IMR-90 (cell line): ENCODE results near the gene RFX2. TPM values are rescaled to one million over a fixed set of nuclear protein-coding genes. Genes with fewer than 3 reads are reported as not detected.

Experiments
- ATAC-seq: fragments of 200-7000 bp; cut with Tn5 transposase; 2 replicates; pipeline ENCODE4 v1.9.1; 2020; ENCODE audit warnings: low read depth, mild to moderate bottlenecking, moderate library complexity
- BruUV-seq: library from RNA; stranded (reverse); fragments of 400-500 nt; replicated peaks from 2 replicates; lab custom pipeline; 2021; lab: Mats Ljungman, UMichigan
- CTCF ChIA-PET: fragments of 300-600 bp; formaldehyde crosslinking; extraction: SDS; loops from one replicate; lab custom pipeline; 2021; ENCODE audit warnings: antibody characterized with exemption; lab: Yijun Ruan, JAX
- POLR2A ChIA-PET: fragments of 300-600 bp; sonication (Branson Sonifier 250); formaldehyde crosslinking; loops from one replicate; lab custom pipeline; 2022; ENCODE audit warnings: antibody characterized with exemption; ENCODE audit not compliant: unreplicated experiment; lab: Charles Lee
- DNase-seq: peaks from one replicate; pipeline ENCODE4 v3.0.0; 2013
- H2AFZ ChIP-seq: replicated peaks from 2 replicates; pipeline ENCODE3; 2013; ENCODE audit warnings: low read length, mild to moderate bottlenecking; ENCODE audit not compliant: poor library complexity
- H2AK5ac ChIP-seq: 2 replicates; pipeline ENCODE4 v1.6.1; 2013; ENCODE audit warnings: low read depth, low read length, inconsistent platforms
- H2AK9ac ChIP-seq: replicated peaks from 2 replicates; pipeline ENCODE3; 2013; ENCODE audit warnings: mild to moderate bottlenecking, low read depth, low read length, moderate library complexity; ENCODE audit not compliant: poor library complexity
- H2BK120ac ChIP-seq: 2 replicates; pipeline ENCODE4 v1.6.1; 2013; ENCODE audit warnings: low read depth, low read length, inconsistent platforms
- H2BK15ac ChIP-seq: 3 replicates; pipeline ENCODE4 v1.6.1; 2013; ENCODE audit warnings: low read depth, low read length, inconsistent platforms
- H2BK20ac ChIP-seq: 2 replicates; pipeline ENCODE4 v1.6.1; 2013; ENCODE audit warnings: low read depth, mild to moderate bottlenecking, inconsistent platforms, low read length, moderate library complexity
- H2BK5ac ChIP-seq: 2 replicates; pipeline ENCODE4 v1.6.1; 2013; ENCODE audit warnings: mild to moderate bottlenecking, low read depth, low read length, inconsistent platforms; ENCODE audit not compliant: poor library complexity, severe bottlenecking
- H3K14ac ChIP-seq: replicated peaks from 2 replicates; pipeline ENCODE4 v1.6.1; 2013; ENCODE audit warnings: low read depth, low read length, inconsistent platforms
- H3K18ac ChIP-seq: 2 replicates; pipeline ENCODE4 v1.6.1; 2013; ENCODE audit warnings: low read depth, low read length, control low read depth
- H3K23ac ChIP-seq: 2 replicates; pipeline ENCODE4 v1.6.1; 2013; ENCODE audit warnings: low read depth, low read length, inconsistent platforms
- H3K27ac ChIP-seq: 2 replicates; pipeline ENCODE4 v1.5.1; 2013; ENCODE audit warnings: mild to moderate bottlenecking, control low read depth, low read length; ENCODE audit not compliant: insufficient read depth
- H3K27me3 ChIP-seq: 2 replicates; pipeline ENCODE4 v1.6.1; 2013; ENCODE audit warnings: low read length; ENCODE audit not compliant: control insufficient read depth, insufficient read depth
- H3K36me3 ChIP-seq: 2 replicates; pipeline ENCODE4 v1.6.1; 2013; ENCODE audit warnings: low read length, mixed read lengths; ENCODE audit not compliant: control insufficient read depth, insufficient read depth
- H3K4ac ChIP-seq: 2 replicates; pipeline ENCODE4 v1.6.1; 2013; ENCODE audit warnings: low read depth, low read length, inconsistent platforms
- H3K4me1 ChIP-seq: 2 replicates; pipeline ENCODE4 v1.6.1; 2013; ENCODE audit warnings: low read length, mixed read lengths; ENCODE audit not compliant: control insufficient read depth, insufficient read depth
- H3K4me2 ChIP-seq: 2 replicates; pipeline ENCODE4 v1.6.1; 2013; ENCODE audit warnings: low read depth, mild to moderate bottlenecking, control low read depth, low read length, moderate library complexity
- H3K4me3 ChIP-seq: 2 replicates; pipeline ENCODE4 v1.5.1; 2013; ENCODE audit warnings: low read depth, mild to moderate bottlenecking, control low read depth, low read length, moderate library complexity; ENCODE audit not compliant: insufficient read depth
- H3K56ac ChIP-seq: 2 replicates; pipeline ENCODE4 v1.6.1; 2013; ENCODE audit warnings: low read length, inconsistent platforms; ENCODE audit not compliant: insufficient read depth; ENCODE audit errors: extremely low read depth
- H3K79me1 ChIP-seq, 2 experiments: 2 replicates each; pipeline ENCODE4 v1.6.1; 2013; ENCODE audit warnings: low read length in 2 of 2, inconsistent platforms in 1 of 2, low read depth in 1 of 2
- H3K9ac ChIP-seq: 2 replicates; pipeline ENCODE4 v1.6.1; 2013; ENCODE audit warnings: low read depth, low read length, control low read depth
- H3K9me1 ChIP-seq: 2 replicates; pipeline ENCODE4 v1.6.1; 2013; ENCODE audit warnings: low read length, inconsistent platforms; ENCODE audit not compliant: insufficient read depth
- H3K9me3 ChIP-seq: 2 replicates; pipeline ENCODE4 v1.6.1; 2013; ENCODE audit warnings: low read length; ENCODE audit not compliant: control insufficient read depth, insufficient read depth
- H4K20me1 ChIP-seq: 2 replicates; pipeline ENCODE4 v1.6.1; 2013; ENCODE audit warnings: low read length, inconsistent platforms; ENCODE audit not compliant: insufficient read depth
- H4K5ac ChIP-seq: 2 replicates; pipeline ENCODE4 v1.6.1; 2013; ENCODE audit warnings: mild to moderate bottlenecking, low read depth, low read length, control low read depth
- H4K8ac ChIP-seq, 2 experiments: 2 replicates each; pipeline ENCODE4 v1.6.1; 2013; ENCODE audit warnings: low read depth in 2 of 2, low read length in 2 of 2, control low read depth in 1 of 2, inconsistent platforms in 1 of 2
- H4K91ac ChIP-seq: 2 replicates; pipeline ENCODE4 v1.6.1; 2013; ENCODE audit warnings: low read depth, low read length, inconsistent platforms; ENCODE audit not compliant: insufficient read depth
- CEBPB ChIP-seq: IDR thresholded peaks from 2 replicates; pipeline ENCODE4 v1.6.1; 2012; ENCODE audit warnings: low read depth, low read length, improper control_type of control experiment
- CTCF ChIP-seq: conservative IDR thresholded peaks from 2 replicates; pipeline ENCODE4 v1.5.1; 2012; ENCODE audit warnings: mild to moderate bottlenecking, low read depth, low read length, improper control_type of control experiment
- ELK1 ChIP-seq: fragments of 150-350 bp; IDR thresholded peaks from 2 replicates; pipeline ENCODE4 v1.6.1; 2016; ENCODE audit warnings: low read depth, mild to moderate bottlenecking, low read length, moderate library complexity, borderline replicate concordance
- FOS ChIP-seq: fragments of 150-350 bp; IDR thresholded peaks from 2 replicates; pipeline ENCODE4 v1.6.1; 2016; ENCODE audit warnings: low read depth, low read length
- NFE2L2 ChIP-seq: fragments of 150-350 bp; IDR thresholded peaks from 2 replicates; pipeline ENCODE4 v1.6.1; 2016; ENCODE audit warnings: low read depth, mild to moderate bottlenecking, low read length
- RAD21 ChIP-seq: IDR thresholded peaks from 2 replicates; pipeline ENCODE4 v1.6.1; 2012; ENCODE audit warnings: low read length, improper control_type of control experiment
- RFX5 ChIP-seq: IDR thresholded peaks from 2 replicates; pipeline ENCODE4 v1.8.0; 2012; ENCODE audit warnings: low read depth, mild to moderate bottlenecking, low read length, moderate library complexity
- USF2 ChIP-seq: fragments of 150-350 bp; IDR thresholded peaks from 2 replicates; pipeline ENCODE4 v1.6.1; 2017; ENCODE audit warnings: mild to moderate bottlenecking, antibody characterized with exemption, low read length, low read depth
- WGBS, 2 experiments: methylation state at CpG; one replicate each; pipeline versions ENCODE4 v1.1.5 to v1.1.7; 2013; ENCODE audit warnings: missing lambda C conversion rate in 2 of 2; ENCODE audit not compliant: insufficient read length in 1 of 2; ENCODE audit errors: extremely low coverage in 2 of 2; 5-methylcytosine and 5-hydroxymethylcytosine counted together
- dilution Hi-C: fragments of 300-500 bp; cut with HindIII; formaldehyde crosslinking; loops from one replicate; pipeline ENCODE4 v1.14.3; 2018; ENCODE audit warnings: low sequenced_read_pairs; ENCODE audit not compliant: unreplicated experiment
- in situ Hi-C: fragments of 300-500 bp; cut with MboI; formaldehyde crosslinking; loops from 3 replicates; pipeline ENCODE4 v1.14.3; 2019; ENCODE audit warnings: low sequenced_read_pairs, inconsistent platforms, mixed read lengths
- intact Hi-C: fragments of 100-400 bp; cut with micrococcal nuclease; formaldehyde crosslinking; loops from 2 replicates; pipeline ENCODE4 v1.10.0; 2022
- polyA plus RNA-seq, 3 experiments: library from polyadenylated mRNA; depleted of rRNA; stranded (reverse); fragments of >200 nt; gene quantifications; 2 replicates each; pipeline ENCODE4 v1.2.3, GENCODE V29; 2012; ENCODE audit warnings: low replicate concordance in 1 of 3
- total RNA-seq: library from RNA; depleted of rRNA; stranded (reverse); fragments of >200 nt; gene quantifications from 2 replicates; pipeline ENCODE4 v1.2.3, GENCODE V29; 2012

Gene RFX2
- total and polyA plus RNA-seq, 2 of the 4 experiments (the other 2 are of a cell fraction): 2.2 to 4.9 TPM

- Histone ChIP-seq H3K27me3 (no peaks in the 10 kb centered on the region), H3K9ac (no peak overlapping the region), H2AK5ac (no peak overlapping the region), H3K18ac (no peak overlapping the region), H3K9me1 (no peaks in the 10 kb centered on the region), H4K91ac (no peak overlapping the region), H2BK20ac (no peak overlapping the region), H3K79me1 (no peaks in the 10 kb centered on the region), H4K5ac (no peak overlapping the region), H2BK120ac (no peak overlapping the region), H2BK5ac (no peak overlapping the region), H3K4ac (no peak overlapping the region), H3K14ac (no peak overlapping the region), H4K8ac (no peak overlapping the region), H3K9me3 (no peaks in the 10 kb centered on the region), H3K4me2 (no peak overlapping the region), H3K4me3 (no peak overlapping the region), H4K20me1 (no peaks in the 10 kb centered on the region), H2AFZ (no peak overlapping the region), H3K4me1 (no peaks in the 10 kb centered on the region), H3K56ac (no peak overlapping the region), H2BK15ac (no peak overlapping the region), H3K27ac (no peak overlapping the region), H2AK9ac (no peak overlapping the region), H3K36me3 (no peaks in the 10 kb centered on the region), H3K23ac (no peak overlapping the region)
- ChIA-PET CTCF (interaction anchor here (1.5 kb wide), 1 partner anchor 81 kb away, joined by 4 read pairs; no protein-coding TSS in a partner anchor), POLR2A (no interaction called here)
- TF ChIP-seq ELK1 (no peak), USF2 (no peak), CEBPB (no peak), CTCF (no peak), NFE2L2 (no peak), FOS (no peak), RFX5 (no peak), RAD21 (no peak)
- no TSS peak for BruUV-seq
- intact Hi-C loops (loop anchor here (10.0 kb wide), 1 partner anchor 371 kb away; no protein-coding TSS in a partner anchor), dilution Hi-C loops (no loop called here), in situ Hi-C loops (loop anchor here (10.0 kb wide), 1 partner anchor 261 kb away; no protein-coding TSS in a partner anchor)
- 91% methylated on average over 12 of the region's 21 CpGs; no CpG with 5 or more reads in 1 of the 2 experiments for WGBS, 2 experiments
- ATAC-seq (no peak), DNase-seq (no peak)
Observed at GRCh38 chr19:6044056-6044805, 66.1 kb downstream of the RFX2 start.
